SK-N-SH treated with all-trans-retinoic acid at 6 μM for 48 hours (cell line): ENCODE measurements around the gene DNMT3A.

Source experiments
- ATAC-seq: fragments of 200-7000 bp; cut with Tn5 transposase; 3 replicates; pipeline ENCODE4 v1.9.1; 2020; ENCODE audit warnings: mild to moderate bottlenecking, moderate library complexity
- ARNTL ChIP-seq: fragments of 450-650 bp; formaldehyde crosslinking; IDR thresholded peaks from 2 replicates; pipeline ENCODE4 v1.5.0; 2020; ENCODE audit warnings: low read depth, mild to moderate bottlenecking, moderate library complexity, borderline replicate concordance
- BACH2 ChIP-seq: fragments of 250-450 bp; sonication (Bioruptor Pico); IDR thresholded peaks from 2 replicates; pipeline ENCODE4 v1.9.0; 2021; ENCODE audit warnings: mild to moderate bottlenecking, borderline replicate concordance
- ESRRG ChIP-seq: fragments of 250-450 bp; sonication (Bioruptor Pico); IDR thresholded peaks from 2 replicates; pipeline ENCODE4 v1.6.1; 2021; ENCODE audit warnings: mild to moderate bottlenecking
- GLIS3 ChIP-seq: fragments of 250-450 bp; sonication (Bioruptor Pico); IDR thresholded peaks from 2 replicates; pipeline ENCODE4 v1.5.0; 2020; ENCODE audit warnings: mild to moderate bottlenecking, moderate library complexity
- OSR1 ChIP-seq: fragments of 250-450 bp; sonication (Bioruptor Pico); IDR thresholded peaks from 2 replicates; pipeline ENCODE4 v1.8.0; 2022; ENCODE audit warnings: moderate library complexity, mild to moderate bottlenecking, inconsistent platforms
- PPARA ChIP-seq: fragments of 250-450 bp; sonication (Bioruptor Pico); IDR thresholded peaks from 2 replicates; pipeline ENCODE4 v1.5.0; 2020; ENCODE audit warnings: mild to moderate bottlenecking, borderline replicate concordance
- RARB ChIP-seq: fragments of 250-450 bp; sonication (Bioruptor Pico); IDR thresholded peaks from 2 replicates; pipeline ENCODE4 v1.8.0; 2021; ENCODE audit warnings: mild to moderate bottlenecking, moderate library complexity
- SNAI2 ChIP-seq: fragments of 250-450 bp; sonication (Bioruptor Pico); IDR thresholded peaks from 2 replicates; pipeline ENCODE4 v1.5.0; 2020; ENCODE audit warnings: mild to moderate bottlenecking, moderate library complexity
- TCF4 ChIP-seq: fragments of 250-450 bp; sonication (Bioruptor Pico); IDR thresholded peaks from 2 replicates; pipeline ENCODE4 v1.8.0; 2021; ENCODE audit warnings: mild to moderate bottlenecking, moderate library complexity, borderline replicate concordance
- ZC3H10 ChIP-seq: fragments of 250-450 bp; sonication (Bioruptor Pico); IDR thresholded peaks from 2 replicates; pipeline ENCODE4 v1.5.1; 2021; ENCODE audit warnings: mild to moderate bottlenecking, moderate library complexity
- ZFP30 ChIP-seq: fragments of 450-650 bp; formaldehyde crosslinking; IDR thresholded peaks from 2 replicates; pipeline ENCODE4 v1.5.0; 2022; ENCODE audit warnings: mild to moderate bottlenecking, moderate library complexity
- ZNF565 ChIP-seq: fragments of 450-650 bp; formaldehyde crosslinking; conservative IDR thresholded peaks from 2 replicates; pipeline ENCODE4 v1.5.0; 2020; ENCODE audit warnings: low read depth, mild to moderate bottlenecking, moderate library complexity
- ZNF70 ChIP-seq: fragments of 450-650 bp; formaldehyde crosslinking; IDR thresholded peaks from 2 replicates; pipeline ENCODE4 v1.5.0; 2020; ENCODE audit warnings: mild to moderate bottlenecking, moderate library complexity
- ZNF8 ChIP-seq: fragments of 450-650 bp; formaldehyde crosslinking; IDR thresholded peaks from 2 replicates; pipeline ENCODE4 v1.5.0; 2020; ENCODE audit warnings: mild to moderate bottlenecking, moderate library complexity
- TF ChIP-seq, protein P1 (sequence below): fragments of 250-450 bp; sonication (Bioruptor Pico); IDR thresholded peaks from 2 replicates; pipeline ENCODE4 v1.8.0; 2021; ENCODE audit warnings: low read depth, mild to moderate bottlenecking, moderate library complexity, borderline replicate concordance
- TF ChIP-seq, protein P2 (sequence below): fragments of 250-450 bp; sonication (Bioruptor Pico); IDR thresholded peaks from 2 replicates; pipeline ENCODE4 v1.8.0; 2020; ENCODE audit warnings: mild to moderate bottlenecking, moderate library complexity, borderline replicate concordance
- TF ChIP-seq, protein P3 (sequence below): fragments of 250-450 bp; sonication (Bioruptor Pico); IDR thresholded peaks from 2 replicates; pipeline ENCODE4 v1.5.0; 2020; ENCODE audit warnings: mild to moderate bottlenecking, moderate library complexity
- TF ChIP-seq, protein P4 (sequence below): fragments of 250-450 bp; sonication (Bioruptor Pico); IDR thresholded peaks from 2 replicates; pipeline ENCODE4 v1.5.1; 2020; ENCODE audit warnings: low read depth, mild to moderate bottlenecking, moderate library complexity
- TF ChIP-seq, protein P5 (sequence below): fragments of 250-450 bp; sonication (Bioruptor Pico); IDR thresholded peaks from 2 replicates; pipeline ENCODE4 v1.5.1; 2021; ENCODE audit warnings: mild to moderate bottlenecking, moderate library complexity

DNMT3A gene

DNA sequence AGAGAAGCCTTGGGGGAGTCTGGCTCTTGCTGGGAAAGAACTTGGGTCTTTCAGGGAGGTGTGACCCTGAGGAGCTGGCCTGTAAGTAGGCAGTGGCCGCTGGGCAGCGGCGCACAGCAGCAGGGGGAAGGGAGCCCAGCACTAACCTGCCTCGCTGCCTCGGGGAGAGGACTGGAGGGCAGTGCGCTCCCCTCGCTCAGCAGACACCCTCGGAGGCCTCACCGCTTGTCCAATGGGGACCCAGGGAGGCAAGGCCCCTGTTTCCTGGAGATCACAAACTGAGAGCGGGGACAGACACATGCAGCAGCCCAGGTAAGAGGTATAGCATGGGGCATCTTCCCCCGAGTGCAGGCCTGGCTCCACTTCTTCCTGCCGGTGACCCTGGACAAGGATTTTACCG, 3.3 kb downstream of the DNMT3A start:
- no peak for TF ChIP-seq ZFP30 (CRISPR knock-in tag)
- TF ChIP-seq, protein P1, sequence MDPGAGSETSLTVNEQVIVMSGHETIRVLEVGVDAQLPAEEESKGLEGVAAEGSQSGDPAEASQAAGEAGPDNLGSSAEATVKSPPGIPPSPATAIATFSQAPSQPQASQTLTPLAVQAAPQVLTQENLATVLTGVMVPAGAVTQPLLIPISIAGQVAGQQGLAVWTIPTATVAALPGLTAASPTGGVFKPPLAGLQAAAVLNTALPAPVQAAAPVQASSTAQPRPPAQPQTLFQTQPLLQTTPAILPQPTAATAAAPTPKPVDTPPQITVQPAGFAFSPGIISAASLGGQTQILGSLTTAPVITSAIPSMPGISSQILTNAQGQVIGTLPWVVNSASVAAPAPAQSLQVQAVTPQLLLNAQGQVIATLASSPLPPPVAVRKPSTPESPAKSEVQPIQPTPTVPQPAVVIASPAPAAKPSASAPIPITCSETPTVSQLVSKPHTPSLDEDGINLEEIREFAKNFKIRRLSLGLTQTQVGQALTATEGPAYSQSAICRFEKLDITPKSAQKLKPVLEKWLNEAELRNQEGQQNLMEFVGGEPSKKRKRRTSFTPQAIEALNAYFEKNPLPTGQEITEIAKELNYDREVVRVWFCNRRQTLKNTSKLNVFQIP (CRISPR knock-in tag): no peak
- TF ChIP-seq, protein P2, sequence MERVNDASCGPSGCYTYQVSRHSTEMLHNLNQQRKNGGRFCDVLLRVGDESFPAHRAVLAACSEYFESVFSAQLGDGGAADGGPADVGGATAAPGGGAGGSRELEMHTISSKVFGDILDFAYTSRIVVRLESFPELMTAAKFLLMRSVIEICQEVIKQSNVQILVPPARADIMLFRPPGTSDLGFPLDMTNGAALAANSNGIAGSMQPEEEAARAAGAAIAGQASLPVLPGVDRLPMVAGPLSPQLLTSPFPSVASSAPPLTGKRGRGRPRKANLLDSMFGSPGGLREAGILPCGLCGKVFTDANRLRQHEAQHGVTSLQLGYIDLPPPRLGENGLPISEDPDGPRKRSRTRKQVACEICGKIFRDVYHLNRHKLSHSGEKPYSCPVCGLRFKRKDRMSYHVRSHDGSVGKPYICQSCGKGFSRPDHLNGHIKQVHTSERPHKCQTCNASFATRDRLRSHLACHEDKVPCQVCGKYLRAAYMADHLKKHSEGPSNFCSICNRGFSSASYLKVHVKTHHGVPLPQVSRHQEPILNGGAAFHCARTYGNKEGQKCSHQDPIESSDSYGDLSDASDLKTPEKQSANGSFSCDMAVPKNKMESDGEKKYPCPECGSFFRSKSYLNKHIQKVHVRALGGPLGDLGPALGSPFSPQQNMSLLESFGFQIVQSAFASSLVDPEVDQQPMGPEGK: no peak
- no peak for TF ChIP-seq ARNTL (CRISPR knock-in tag)
- TF ChIP-seq, protein P3, sequence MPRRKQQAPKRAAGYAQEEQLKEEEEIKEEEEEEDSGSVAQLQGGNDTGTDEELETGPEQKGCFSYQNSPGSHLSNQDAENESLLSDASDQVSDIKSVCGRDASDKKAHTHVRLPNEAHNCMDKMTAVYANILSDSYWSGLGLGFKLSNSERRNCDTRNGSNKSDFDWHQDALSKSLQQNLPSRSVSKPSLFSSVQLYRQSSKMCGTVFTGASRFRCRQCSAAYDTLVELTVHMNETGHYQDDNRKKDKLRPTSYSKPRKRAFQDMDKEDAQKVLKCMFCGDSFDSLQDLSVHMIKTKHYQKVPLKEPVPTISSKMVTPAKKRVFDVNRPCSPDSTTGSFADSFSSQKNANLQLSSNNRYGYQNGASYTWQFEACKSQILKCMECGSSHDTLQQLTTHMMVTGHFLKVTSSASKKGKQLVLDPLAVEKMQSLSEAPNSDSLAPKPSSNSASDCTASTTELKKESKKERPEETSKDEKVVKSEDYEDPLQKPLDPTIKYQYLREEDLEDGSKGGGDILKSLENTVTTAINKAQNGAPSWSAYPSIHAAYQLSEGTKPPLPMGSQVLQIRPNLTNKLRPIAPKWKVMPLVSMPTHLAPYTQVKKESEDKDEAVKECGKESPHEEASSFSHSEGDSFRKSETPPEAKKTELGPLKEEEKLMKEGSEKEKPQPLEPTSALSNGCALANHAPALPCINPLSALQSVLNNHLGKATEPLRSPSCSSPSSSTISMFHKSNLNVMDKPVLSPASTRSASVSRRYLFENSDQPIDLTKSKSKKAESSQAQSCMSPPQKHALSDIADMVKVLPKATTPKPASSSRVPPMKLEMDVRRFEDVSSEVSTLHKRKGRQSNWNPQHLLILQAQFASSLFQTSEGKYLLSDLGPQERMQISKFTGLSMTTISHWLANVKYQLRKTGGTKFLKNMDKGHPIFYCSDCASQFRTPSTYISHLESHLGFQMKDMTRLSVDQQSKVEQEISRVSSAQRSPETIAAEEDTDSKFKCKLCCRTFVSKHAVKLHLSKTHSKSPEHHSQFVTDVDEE: no peak
- TF ChIP-seq, protein P4, sequence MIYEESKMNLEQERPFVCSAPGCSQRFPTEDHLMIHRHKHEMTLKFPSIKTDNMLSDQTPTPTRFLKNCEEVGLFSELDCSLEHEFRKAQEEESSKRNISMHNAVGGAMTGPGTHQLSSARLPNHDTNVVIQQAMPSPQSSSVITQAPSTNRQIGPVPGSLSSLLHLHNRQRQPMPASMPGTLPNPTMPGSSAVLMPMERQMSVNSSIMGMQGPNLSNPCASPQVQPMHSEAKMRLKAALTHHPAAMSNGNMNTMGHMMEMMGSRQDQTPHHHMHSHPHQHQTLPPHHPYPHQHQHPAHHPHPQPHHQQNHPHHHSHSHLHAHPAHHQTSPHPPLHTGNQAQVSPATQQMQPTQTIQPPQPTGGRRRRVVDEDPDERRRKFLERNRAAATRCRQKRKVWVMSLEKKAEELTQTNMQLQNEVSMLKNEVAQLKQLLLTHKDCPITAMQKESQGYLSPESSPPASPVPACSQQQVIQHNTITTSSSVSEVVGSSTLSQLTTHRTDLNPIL (CRISPR knock-in tag): no peak
- TF ChIP-seq ZC3H10: no peak
- TF ChIP-seq ZNF70: no peak
- no peak for TF ChIP-seq OSR1 (CRISPR knock-in tag)
- no peak for TF ChIP-seq ZNF8 (CRISPR knock-in tag)
- ATAC-seq: no peak

DNA sequence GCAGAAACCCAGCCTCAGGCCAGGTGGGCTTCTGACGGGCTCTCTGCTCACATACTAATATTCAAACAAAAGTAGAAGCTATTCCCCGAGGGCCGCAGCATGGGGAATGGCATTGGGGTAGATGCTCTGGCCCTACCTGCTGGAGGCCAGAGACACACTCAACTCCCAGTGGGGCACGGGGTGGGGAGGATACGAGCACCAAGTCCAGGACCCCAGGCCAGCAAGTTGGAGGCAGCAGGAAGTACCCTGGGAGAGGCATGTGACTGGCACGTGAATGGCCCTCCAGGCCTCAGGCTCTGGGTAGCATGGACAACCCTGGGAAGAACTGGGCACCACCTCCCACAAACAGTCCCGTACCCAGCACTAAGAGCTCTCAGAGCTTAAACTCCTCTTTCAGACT, 3.8 kb downstream of the DNMT3A start:
- ATAC-seq: no peak

DNA sequence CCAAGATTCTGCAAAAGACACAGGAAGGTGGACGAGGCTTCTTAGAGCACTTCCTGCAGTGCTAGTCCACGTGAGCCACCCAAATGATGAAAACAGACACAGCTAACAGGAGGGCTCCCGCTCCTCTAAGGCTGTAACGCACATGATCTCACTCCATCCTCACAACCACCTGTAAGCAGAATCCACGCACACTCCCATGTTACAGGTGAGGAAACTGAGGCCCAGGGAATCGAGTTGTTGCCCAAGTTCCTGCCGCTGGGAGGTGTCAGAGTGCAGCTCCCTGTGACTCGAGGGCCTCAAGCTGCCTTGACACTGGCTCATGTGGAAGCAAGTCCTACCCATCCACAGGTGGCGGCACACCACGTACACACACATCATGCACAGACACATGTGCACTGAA, 4.4 kb downstream of the DNMT3A start:
- ATAC-seq: no peak
- no peak for TF ChIP-seq ZNF565 (CRISPR knock-in tag)
- TF ChIP-seq, protein P2: no peak
- TF ChIP-seq RARB: no peak

More for the DNA sequence above, 3.8 kb downstream of the DNMT3A start:
- TF ChIP-seq ZNF70 (no peak), BACH2 (no peak), ZNF565 (CRISPR knock-in tag) (no peak), GLIS3 (CRISPR knock-in tag) (no peak), OSR1 (CRISPR knock-in tag) (no peak), SNAI2 (CRISPR knock-in tag) (no peak), PPARA (CRISPR knock-in tag) (no peak), RARB (no peak), ESRRG (no peak), TCF4 (CRISPR knock-in tag) (no peak)
- TF ChIP-seq, protein P4 (CRISPR knock-in tag): no peak

DNA sequence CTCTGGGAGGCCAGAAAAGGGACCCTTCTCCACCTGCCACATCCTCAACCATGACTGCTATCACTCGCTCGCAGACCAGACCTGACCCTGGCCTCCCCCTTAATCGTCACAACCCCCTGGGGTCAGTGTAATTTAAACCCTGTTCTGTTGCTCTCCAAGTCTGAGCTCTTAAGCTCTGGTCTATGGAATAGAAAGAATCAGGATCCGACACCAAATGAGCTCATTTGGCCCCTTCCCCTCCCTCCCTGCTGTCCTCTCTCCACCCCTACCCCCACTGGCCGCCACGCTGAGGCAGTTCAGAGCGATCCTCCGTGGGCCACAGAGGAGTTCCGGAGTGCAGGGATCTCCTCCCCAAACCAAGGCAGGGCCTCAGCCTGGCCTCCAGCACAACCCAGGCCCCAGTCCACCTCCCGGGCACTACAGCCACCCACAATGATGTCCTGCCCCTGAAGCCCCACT, 5.3 kb downstream of the DNMT3A start:
- ATAC-seq: no peak
- TF ChIP-seq, protein P5, sequence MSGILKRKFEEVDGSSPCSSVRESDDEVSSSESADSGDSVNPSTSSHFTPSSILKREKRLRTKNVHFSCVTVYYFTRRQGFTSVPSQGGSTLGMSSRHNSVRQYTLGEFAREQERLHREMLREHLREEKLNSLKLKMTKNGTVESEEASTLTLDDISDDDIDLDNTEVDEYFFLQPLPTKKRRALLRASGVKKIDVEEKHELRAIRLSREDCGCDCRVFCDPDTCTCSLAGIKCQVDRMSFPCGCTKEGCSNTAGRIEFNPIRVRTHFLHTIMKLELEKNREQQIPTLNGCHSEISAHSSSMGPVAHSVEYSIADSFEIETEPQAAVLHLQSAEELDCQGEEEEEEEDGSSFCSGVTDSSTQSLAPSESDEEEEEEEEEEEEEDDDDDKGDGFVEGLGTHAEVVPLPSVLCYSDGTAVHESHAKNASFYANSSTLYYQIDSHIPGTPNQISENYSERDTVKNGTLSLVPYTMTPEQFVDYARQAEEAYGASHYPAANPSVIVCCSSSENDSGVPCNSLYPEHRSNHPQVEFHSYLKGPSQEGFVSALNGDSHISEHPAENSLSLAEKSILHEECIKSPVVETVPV (CRISPR knock-in tag): no peak
- TF ChIP-seq GLIS3 (CRISPR knock-in tag) (no peak), BACH2 (no peak)
- TF ChIP-seq, protein P1 (CRISPR knock-in tag): no peak
- TF ChIP-seq, protein P3: no peak
